ENCODE data around the gene PKIG. TPM values are rescaled to one million over a fixed set of nuclear protein-coding genes. Genes with fewer than 3 reads are reported as not detected.

Gene PKIG
- total and polyA plus RNA-seq, 9 of the 15 experiments (the other 6 are each of a cell fraction or from before 2014, with no cell fraction given), result 0.13 to 7.0 (median 4.7) TPM

DNA sequence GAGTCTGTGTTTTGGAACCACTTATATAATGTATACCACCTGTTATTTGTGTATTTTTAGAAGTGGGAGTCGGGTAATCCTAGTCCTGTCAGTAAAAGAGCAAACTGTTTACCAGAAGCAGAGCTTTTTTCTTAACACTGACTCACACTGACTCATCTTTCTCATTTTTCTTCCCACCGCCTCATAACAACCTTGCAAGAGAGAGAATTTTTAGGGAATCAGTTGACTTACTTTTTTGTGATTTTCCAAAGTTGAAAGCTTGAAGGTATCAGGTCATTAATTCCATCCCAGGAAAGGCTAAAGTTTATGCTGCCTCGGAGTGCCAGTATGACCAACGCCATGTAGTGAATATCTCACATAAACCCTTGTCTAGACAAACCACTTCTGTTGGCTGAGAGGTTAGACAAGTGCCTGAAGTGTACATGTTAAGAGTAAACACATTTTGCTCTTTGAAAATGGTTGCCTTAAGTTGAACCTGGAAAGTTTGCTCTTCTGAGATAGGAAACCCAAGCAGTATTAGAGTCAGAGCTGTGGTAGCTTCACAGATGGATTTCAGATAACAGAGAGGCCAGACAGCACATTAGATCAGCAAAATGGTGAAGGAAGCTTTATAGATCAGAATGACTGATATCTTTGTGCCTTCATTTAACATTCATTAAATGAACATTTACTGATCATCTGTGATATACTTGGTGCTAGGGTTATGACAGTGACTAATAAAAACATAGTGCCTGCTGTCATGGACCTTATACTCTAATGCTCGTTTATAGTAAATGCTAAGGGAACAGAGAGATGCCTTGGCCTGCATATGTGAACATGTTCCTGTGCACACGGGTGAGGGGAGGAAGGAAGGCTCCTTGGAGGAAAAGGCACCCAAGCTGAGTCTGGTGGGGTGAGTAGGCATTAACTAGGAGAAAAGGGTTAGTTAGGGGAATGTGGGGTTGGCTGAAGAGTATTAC, 29.1 kb upstream of the PKIG start (continued):
- TF ChIP-seq, protein P1, sequence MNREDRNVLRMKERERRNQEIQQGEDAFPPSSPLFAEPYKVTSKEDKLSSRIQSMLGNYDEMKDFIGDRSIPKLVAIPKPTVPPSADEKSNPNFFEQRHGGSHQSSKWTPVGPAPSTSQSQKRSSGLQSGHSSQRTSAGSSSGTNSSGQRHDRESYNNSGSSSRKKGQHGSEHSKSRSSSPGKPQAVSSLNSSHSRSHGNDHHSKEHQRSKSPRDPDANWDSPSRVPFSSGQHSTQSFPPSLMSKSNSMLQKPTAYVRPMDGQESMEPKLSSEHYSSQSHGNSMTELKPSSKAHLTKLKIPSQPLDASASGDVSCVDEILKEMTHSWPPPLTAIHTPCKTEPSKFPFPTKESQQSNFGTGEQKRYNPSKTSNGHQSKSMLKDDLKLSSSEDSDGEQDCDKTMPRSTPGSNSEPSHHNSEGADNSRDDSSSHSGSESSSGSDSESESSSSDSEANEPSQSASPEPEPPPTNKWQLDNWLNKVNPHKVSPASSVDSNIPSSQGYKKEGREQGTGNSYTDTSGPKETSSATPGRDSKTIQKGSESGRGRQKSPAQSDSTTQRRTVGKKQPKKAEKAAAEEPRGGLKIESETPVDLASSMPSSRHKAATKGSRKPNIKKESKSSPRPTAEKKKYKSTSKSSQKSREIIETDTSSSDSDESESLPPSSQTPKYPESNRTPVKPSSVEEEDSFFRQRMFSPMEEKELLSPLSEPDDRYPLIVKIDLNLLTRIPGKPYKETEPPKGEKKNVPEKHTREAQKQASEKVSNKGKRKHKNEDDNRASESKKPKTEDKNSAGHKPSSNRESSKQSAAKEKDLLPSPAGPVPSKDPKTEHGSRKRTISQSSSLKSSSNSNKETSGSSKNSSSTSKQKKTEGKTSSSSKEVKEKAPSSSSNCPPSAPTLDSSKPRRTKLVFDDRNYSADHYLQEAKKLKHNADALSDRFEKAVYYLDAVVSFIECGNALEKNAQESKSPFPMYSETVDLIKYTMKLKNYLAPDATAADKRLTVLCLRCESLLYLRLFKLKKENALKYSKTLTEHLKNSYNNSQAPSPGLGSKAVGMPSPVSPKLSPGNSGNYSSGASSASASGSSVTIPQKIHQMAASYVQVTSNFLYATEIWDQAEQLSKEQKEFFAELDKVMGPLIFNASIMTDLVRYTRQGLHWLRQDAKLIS (CRISPR knock-in tag; IDR thresholded peaks at IDR 0.05), result no peak
- TF ChIP-seq RBM17 (IDR thresholded peaks at IDR 0.05; ENCODE audit: borderline replicate concordance, low read depth, low read length) (no peak), LEF1 (IDR thresholded peaks at IDR 0.05) (peak; percentile 21; the same call in 1 of the 2 replicates), U2AF2 (optimal IDR thresholded peaks at IDR 0.05; ENCODE audit: low read depth, low read length) (no peak), MTA2 (IDR thresholded peaks at IDR 0.05; ENCODE audit: low read depth) (no peak), NFE2 (IDR thresholded peaks at IDR 0.05; ENCODE audit: low read depth) (0 out of 2 replicates have a peak, but pooled peaks have one; percentile 9), CBFA2T2 (conservative IDR thresholded peaks at IDR 0.05) (peak; percentile 9; the same call in 1 of the 2 replicates), MEF2A (IDR thresholded peaks at IDR 0.05; ENCODE audit: control insufficient read depth, low read depth, low read length) (0 out of 2 replicates have a peak, but pooled peaks have one; percentile 33)
- TF ChIP-seq, protein P2, sequence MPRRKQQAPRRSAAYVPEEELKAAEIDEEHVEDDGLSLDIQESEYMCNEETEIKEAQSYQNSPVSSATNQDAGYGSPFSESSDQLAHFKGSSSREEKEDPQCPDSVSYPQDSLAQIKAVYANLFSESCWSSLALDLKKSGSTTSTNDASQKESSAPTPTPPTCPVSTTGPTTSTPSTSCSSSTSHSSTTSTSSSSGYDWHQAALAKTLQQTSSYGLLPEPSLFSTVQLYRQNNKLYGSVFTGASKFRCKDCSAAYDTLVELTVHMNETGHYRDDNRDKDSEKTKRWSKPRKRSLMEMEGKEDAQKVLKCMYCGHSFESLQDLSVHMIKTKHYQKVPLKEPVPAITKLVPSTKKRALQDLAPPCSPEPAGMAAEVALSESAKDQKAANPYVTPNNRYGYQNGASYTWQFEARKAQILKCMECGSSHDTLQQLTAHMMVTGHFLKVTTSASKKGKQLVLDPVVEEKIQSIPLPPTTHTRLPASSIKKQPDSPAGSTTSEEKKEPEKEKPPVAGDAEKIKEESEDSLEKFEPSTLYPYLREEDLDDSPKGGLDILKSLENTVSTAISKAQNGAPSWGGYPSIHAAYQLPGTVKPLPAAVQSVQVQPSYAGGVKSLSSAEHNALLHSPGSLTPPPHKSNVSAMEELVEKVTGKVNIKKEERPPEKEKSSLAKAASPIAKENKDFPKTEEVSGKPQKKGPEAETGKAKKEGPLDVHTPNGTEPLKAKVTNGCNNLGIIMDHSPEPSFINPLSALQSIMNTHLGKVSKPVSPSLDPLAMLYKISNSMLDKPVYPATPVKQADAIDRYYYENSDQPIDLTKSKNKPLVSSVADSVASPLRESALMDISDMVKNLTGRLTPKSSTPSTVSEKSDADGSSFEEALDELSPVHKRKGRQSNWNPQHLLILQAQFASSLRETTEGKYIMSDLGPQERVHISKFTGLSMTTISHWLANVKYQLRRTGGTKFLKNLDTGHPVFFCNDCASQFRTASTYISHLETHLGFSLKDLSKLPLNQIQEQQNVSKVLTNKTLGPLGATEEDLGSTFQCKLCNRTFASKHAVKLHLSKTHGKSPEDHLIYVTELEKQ (CRISPR knock-in tag; IDR thresholded peaks at IDR 0.05), result no peak
- TF ChIP-seq, protein P3, sequence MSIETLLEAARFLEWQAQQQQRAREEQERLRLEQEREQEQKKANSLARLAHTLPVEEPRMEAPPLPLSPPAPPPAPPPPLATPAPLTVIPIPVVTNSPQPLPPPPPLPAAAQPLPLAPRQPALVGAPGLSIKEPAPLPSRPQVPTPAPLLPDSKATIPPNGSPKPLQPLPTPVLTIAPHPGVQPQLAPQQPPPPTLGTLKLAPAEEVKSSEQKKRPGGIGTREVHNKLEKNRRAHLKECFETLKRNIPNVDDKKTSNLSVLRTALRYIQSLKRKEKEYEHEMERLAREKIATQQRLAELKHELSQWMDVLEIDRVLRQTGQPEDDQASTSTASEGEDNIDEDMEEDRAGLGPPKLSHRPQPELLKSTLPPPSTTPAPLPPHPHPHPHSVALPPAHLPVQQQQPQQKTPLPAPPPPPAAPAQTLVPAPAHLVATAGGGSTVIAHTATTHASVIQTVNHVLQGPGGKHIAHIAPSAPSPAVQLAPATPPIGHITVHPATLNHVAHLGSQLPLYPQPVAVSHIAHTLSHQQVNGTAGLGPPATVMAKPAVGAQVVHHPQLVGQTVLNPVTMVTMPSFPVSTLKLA (conservative IDR thresholded peaks at IDR 0.05), result 0 out of 4 replicates have a peak, but pooled peaks of 1 of the 2 experiments have one; percentile 11
- TF ChIP-seq, protein P4, sequence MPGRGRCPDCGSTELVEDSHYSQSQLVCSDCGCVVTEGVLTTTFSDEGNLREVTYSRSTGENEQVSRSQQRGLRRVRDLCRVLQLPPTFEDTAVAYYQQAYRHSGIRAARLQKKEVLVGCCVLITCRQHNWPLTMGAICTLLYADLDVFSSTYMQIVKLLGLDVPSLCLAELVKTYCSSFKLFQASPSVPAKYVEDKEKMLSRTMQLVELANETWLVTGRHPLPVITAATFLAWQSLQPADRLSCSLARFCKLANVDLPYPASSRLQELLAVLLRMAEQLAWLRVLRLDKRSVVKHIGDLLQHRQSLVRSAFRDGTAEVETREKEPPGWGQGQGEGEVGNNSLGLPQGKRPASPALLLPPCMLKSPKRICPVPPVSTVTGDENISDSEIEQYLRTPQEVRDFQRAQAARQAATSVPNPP (IDR thresholded peaks at IDR 0.05; ENCODE audit: borderline replicate concordance, insufficient read depth, insufficient read length), result no peak
- TF ChIP-seq, protein P5, sequence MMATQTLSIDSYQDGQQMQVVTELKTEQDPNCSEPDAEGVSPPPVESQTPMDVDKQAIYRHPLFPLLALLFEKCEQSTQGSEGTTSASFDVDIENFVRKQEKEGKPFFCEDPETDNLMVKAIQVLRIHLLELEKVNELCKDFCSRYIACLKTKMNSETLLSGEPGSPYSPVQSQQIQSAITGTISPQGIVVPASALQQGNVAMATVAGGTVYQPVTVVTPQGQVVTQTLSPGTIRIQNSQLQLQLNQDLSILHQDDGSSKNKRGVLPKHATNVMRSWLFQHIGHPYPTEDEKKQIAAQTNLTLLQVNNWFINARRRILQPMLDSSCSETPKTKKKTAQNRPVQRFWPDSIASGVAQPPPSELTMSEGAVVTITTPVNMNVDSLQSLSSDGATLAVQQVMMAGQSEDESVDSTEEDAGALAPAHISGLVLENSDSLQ (IDR thresholded peaks at IDR 0.05), result peak; percentile 29; the same call in 1 of the 2 replicates
- TF ChIP-seq, protein P6, sequence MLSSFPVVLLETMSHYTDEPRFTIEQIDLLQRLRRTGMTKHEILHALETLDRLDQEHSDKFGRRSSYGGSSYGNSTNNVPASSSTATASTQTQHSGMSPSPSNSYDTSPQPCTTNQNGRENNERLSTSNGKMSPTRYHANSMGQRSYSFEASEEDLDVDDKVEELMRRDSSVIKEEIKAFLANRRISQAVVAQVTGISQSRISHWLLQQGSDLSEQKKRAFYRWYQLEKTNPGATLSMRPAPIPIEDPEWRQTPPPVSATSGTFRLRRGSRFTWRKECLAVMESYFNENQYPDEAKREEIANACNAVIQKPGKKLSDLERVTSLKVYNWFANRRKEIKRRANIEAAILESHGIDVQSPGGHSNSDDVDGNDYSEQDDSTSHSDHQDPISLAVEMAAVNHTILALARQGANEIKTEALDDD (IDR thresholded peaks at IDR 0.05), result peak; percentile 33; the same call in 1 of the 2 replicates

All from K562 (cell line).